ENCODE results near the gene HCN2. TPM values are rescaled to one million over a fixed set of nuclear protein-coding genes. Genes with fewer than 3 reads are reported as not detected.

Gene HCN2
- total RNA-seq, 3 donors from 2014 or later (not counting 1 experiment from before 2014, with no cell fraction given) = 0.96 to 1.6 (median 1.1) TPM

DNA sequence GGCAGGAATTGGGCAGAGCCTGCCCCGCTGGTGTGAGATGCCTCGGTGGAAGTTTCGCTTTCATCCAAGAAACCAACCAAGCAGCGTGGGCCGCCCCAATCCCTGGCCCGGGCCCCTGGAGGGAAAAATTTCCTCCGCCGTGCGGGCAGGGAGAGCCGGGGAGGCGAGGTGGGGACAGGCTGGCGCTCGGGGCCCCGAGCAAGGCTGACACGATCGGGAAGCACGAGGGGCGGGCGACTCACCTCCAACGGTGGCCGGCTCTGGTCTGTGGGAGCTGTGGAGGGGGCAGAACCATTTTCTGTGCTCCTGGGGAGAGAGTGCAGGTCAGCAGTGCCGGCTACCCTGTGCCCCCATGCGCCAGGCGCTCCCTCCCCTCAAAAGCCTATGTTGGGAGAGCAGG, 62.3 kb downstream of the HCN2 start:
- Histone ChIP-seq H3K9me3 (ENCODE audit: control insufficient read depth, insufficient read depth, low read length) (no peaks in the 10 kb centered on the region), H3K4me3 (ENCODE audit: low read length) (no peak overlapping the region), H3K27me3 (ENCODE audit: control insufficient read depth, insufficient read depth, low read length) (no peaks in the 10 kb centered on the region), H3K27ac (ENCODE audit: low read length) (no peak overlapping the region), H3K36me3 (ENCODE audit: control insufficient read depth, insufficient read depth, low read length) (peaks cover 71% of the 10 kb centered on the region), H3K4me1 (ENCODE audit: control insufficient read depth, insufficient read depth, low read length) (peaks cover 50% of the 10 kb centered on the region)
- TF ChIP-seq CTCF (IDR thresholded peaks at IDR 0.05) = no peak
- Mint-ChIP-seq H3K36me3 (no peaks in the 10 kb centered on the region), H3K9me3 (no peaks in the 10 kb centered on the region), H3K27ac (no peak overlapping the region), H3K4me3 (no peak overlapping the region), H3K27me3 (ENCODE audit: low read depth in 2 of 2) (no peaks in the 10 kb centered on the region), H3K4me1 (peaks cover 21 to 22% of the 10 kb centered on the region in 2 donors)
- no peak for ATAC-seq
- no peak for DNase-seq
- 89% methylated on average over 24 of the region's 24 CpGs for WGBS (ENCODE audit: insufficient coverage)
- intact Hi-C loops (cut with micrococcal nuclease) = no loop called here

DNA sequence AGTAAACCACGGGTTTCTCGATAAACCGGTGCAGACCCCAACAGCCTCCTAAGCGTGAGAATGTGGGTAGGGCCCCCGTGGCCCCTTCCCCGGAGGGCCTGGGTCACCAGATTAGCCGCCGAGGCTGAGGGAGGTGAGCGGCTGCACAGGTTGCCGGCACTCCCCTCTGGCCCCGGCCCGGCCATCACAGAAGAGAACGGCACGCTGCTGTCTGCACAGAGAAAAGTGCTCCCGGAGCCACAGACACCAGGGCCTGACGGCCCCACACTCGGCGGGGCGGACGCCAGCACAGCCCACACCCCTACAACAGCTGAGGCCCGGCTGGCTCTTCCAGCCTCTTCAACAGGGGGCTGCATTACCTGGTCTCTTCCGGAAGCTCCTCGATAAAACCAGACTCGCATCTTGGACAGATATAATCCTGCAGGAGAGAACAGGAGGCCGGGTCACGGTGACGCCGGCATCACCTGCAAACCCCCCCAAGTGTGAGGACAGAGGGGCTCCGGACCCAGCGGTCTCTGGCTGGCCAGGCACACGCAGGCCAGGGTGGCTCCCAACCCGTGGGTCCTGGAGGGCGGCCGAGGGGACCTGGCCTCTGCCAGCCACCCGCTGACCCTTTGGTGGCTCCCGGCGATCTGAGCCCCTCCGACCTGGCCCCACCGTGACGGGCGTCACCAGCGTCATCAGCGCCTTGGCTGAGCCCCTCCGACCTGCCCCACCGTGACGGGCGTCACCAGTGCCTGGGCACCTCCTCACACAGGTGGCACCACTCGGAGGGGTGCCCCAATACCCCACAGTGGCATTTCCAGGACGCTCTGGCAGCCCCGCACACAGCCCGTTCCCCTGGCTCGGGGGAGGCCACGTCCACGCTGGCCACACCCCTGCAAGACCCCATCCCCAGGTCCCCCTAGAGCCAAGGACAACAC, 63.0 kb downstream of the HCN2 start:
- WGBS (ENCODE audit: insufficient coverage) = 92% methylated on average over 54 of the region's 54 CpGs
- intact Hi-C loops (cut with micrococcal nuclease) = no loop called here
- Histone ChIP-seq H3K4me1 (ENCODE audit: control insufficient read depth, insufficient read depth, low read length) (peaks cover 58% of the 10 kb centered on the region), H3K9me3 (ENCODE audit: control insufficient read depth, insufficient read depth, low read length) (no peaks in the 10 kb centered on the region), H3K4me3 (ENCODE audit: low read length) (no peak overlapping the region), H3K36me3 (ENCODE audit: control insufficient read depth, insufficient read depth, low read length) (peaks cover 70% of the 10 kb centered on the region), H3K27me3 (ENCODE audit: control insufficient read depth, insufficient read depth, low read length) (no peaks in the 10 kb centered on the region), H3K27ac (ENCODE audit: low read length) (no peak overlapping the region)
- H3K27ac Mint-ChIP-seq = peak overlapping the region in 1 of 2 donors; percentile 16
- no peak for TF ChIP-seq CTCF (IDR thresholded peaks at IDR 0.05)
- no peaks in the 10 kb centered on the region for H3K27me3 Mint-ChIP-seq (ENCODE audit: low read depth in 2 of 2)
- DNase-seq (no peak), ATAC-seq (no peak)
- no peak overlapping the region for H3K4me3 Mint-ChIP-seq
- no peaks in the 10 kb centered on the region for H3K36me3 Mint-ChIP-seq
- no peaks in the 10 kb centered on the region for H3K9me3 Mint-ChIP-seq
- peaks cover 21 to 29% of the 10 kb centered on the region in 2 donors for H3K4me1 Mint-ChIP-seq

GRCh38 chr19:653425-653824, 63.7 kb downstream of the HCN2 start:
- no peaks in the 10 kb centered on the region for H3K9me3 Mint-ChIP-seq
- no peak for ATAC-seq
- no peak overlapping the region for H3K27ac ChIP-seq (ENCODE audit: low read length)
- no peaks in the 10 kb centered on the region for H3K27me3 ChIP-seq (ENCODE audit: control insufficient read depth, insufficient read depth, low read length)
- TF ChIP-seq CTCF (IDR thresholded peaks at IDR 0.05) = no peak
- intact Hi-C loops (cut with micrococcal nuclease) = no loop called here
- H3K27ac Mint-ChIP-seq = peak overlapping the region in 1 of 2 donors; percentile 16
- no peaks in the 10 kb centered on the region for H3K9me3 ChIP-seq (ENCODE audit: control insufficient read depth, insufficient read depth, low read length)
- no peak overlapping the region for H3K4me3 Mint-ChIP-seq
- DNase-seq = no peak
- H3K4me1 Mint-ChIP-seq = peaks cover 22 to 32% of the 10 kb centered on the region in 2 donors
- H3K4me3 ChIP-seq (ENCODE audit: low read length) = no peak overlapping the region
- no peaks in the 10 kb centered on the region for H3K36me3 Mint-ChIP-seq
- WGBS (ENCODE audit: insufficient coverage) = 92% methylated on average over 17 of the region's 17 CpGs
- H3K27me3 Mint-ChIP-seq (ENCODE audit: low read depth in 2 of 2) = no peaks in the 10 kb centered on the region
- H3K4me1 ChIP-seq (ENCODE audit: control insufficient read depth, insufficient read depth, low read length) = peaks cover 65% of the 10 kb centered on the region
- H3K36me3 ChIP-seq (ENCODE audit: control insufficient read depth, insufficient read depth, low read length) = peaks cover 68% of the 10 kb centered on the region

Data from natural killer cell (primary cell).